GM15510 (cell line): ENCODE measurements around the gene ZNF470.

Experiments used
- POLR2A ChIP-seq: IDR thresholded peaks from 3 replicates; pipeline ENCODE4 v1.6.1; 2011; ENCODE audit warnings: borderline replicate concordance; ENCODE audit not compliant: insufficient read length; ENCODE audit errors: extremely low read depth

ZNF470 gene

GRCh38 chr19:56567274-56568120 is at the start of gene ZNF470:
TSS of gene ZNF470 (plus strand) at chr19:56567468. CDS start at chr19:56570312, 2,844 bp downstream.
- TF ChIP-seq POLR2A, result peak; percentile 43

DNA sequence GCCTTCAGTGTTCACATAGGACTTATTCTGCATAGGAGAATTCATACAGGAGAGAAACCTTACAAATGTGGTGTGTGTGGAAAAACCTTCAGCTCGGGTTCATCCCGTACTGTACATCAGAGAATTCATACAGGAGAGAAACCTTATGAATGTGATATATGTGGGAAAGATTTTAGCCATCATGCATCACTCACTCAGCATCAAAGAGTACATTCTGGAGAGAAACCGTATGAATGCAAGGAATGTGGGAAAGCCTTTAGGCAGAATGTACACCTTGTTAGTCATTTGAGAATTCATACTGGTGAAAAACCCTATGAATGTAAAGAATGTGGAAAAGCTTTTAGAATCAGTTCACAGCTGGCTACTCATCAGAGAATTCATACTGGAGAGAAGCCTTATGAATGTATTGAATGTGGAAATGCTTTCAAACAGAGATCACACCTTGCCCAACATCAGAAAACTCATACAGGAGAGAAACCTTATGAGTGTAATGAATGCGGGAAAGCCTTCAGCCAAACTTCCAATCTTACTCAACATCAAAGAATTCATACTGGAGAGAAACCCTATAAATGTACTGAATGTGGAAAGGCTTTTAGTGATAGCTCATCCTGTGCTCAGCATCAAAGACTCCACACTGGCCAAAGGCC is 41.9 kb upstream of the ZNF470 start:
- TF ChIP-seq POLR2A, result no peak

DNA sequence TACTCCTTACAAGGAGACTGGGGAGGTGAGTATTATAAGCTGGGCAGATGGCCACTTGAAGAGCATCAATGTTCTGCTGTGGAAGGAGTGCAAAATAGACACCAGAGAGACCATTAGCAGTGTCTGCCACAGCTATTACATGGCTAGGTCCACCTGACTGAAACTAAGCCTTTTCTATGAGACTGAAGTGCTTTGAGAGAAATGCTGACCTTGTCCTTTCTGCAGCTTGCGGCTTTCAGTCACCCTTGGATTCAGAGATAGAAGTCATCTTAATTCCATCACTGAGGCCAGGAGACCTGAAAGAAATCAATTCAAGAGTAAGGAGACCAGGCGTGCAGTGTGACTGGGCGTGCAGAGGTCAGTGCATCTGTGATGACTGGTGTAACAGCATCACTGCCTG is 29.8 kb upstream of the ZNF470 start:
- TF ChIP-seq POLR2A, result no peak

DNA sequence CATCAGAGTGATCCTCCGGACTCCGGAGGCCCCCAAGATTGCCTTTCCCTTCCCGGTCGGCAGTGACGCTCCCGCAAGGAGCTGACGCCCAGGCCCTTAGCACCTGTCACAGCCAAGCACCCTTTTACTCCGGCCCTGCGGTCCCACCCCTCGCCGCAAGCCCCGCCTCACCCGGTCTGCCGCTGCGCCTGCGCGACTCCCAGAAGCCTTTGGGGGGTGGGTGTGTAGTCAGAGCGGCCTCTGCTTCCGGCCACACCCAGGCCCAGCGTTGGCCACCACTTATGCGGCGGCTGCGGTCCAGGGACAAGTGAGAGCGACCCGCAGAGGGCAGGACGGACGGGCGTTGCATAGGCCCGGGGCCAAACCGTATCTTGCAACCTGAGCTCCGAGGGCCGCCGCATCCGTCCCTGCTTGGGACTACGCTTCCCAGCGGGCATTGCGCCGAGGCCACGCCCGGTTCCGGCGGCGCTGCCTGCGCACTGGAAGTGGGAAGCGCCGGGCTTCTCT is 29.0 kb upstream of the ZNF470 start:
- TF ChIP-seq POLR2A, result no peak

- no peak for TF ChIP-seq POLR2A
Measured at GRCh38 chr19:56538761-56539263, 28.5 kb upstream of the ZNF470 start, which contains the start of gene ZFP28. TSS of gene ZFP28 (plus strand) at chr19:56538948. CDS start at chr19:56539019, 71 bp downstream.

- TF ChIP-seq POLR2A, result no peak
Measured at GRCh38 chr19:56543776-56544175, 23.5 kb upstream of the ZNF470 start.

DNA sequence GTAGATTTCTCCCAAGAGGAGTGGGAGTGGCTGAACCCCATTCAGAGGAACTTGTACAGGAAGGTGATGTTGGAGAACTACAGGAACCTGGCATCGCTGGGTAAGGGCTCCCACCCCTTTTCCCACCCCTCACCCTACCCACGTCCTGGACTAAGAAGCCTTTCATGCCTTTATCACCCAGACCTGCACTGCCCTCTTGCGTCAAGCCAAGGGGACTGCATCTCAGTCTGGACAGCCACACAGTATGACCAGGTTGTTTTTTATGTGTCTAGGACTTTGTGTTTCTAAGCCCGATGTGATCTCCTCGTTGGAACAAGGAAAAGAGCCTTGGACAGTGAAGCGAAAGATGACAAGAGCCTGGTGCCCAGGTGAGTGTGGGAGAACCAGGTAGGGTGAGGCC is 19.7 kb upstream of the ZNF470 start:
- no peak for TF ChIP-seq POLR2A

- no peak for TF ChIP-seq POLR2A
Measured at GRCh38 chr19:56554272-56554869, 12.9 kb upstream of the ZNF470 start.

- TF ChIP-seq POLR2A, result no peak
Measured at GRCh38 chr19:56562766-56563165, 4.5 kb upstream of the ZNF470 start.

DNA sequence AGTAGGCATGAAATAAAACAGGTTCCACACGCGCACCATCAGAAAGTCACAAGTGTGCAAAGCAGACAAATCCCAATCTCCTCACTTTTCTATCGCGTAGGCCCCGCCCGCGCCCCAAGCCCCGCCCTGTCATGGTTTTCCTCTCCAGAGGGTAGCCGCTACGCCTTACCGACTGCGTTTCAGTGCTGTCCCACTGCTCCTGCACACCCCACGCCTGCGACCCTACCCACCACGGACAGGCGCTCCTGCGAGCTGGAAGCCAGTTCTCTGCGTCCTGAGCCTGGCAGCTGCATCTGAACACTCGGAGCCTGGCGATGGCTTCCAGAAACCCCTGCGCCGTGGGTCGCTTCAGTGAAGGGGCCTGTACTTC is 379 bp upstream of the ZNF470 start:
- TF ChIP-seq POLR2A, result no peak

GRCh38 chr19:56572589-56572988 is 5.3 kb downstream of the ZNF470 start:
- no peak for TF ChIP-seq POLR2A

GRCh38 chr19:56573914-56574313 is 6.6 kb downstream of the ZNF470 start:
- TF ChIP-seq POLR2A, result no peak

- no peak for TF ChIP-seq POLR2A
Measured at GRCh38 chr19:56577719-56578602, 10.7 kb downstream of the ZNF470 start.

GRCh38 chr19:56594446-56594782 is 27.1 kb downstream of the ZNF470 start:
- TF ChIP-seq POLR2A, result no peak

- TF ChIP-seq POLR2A, result no peak
Measured at GRCh38 chr19:56594783-56595547, 27.7 kb downstream of the ZNF470 start, which contains the start of gene ZNF71. TSS of gene ZNF71 (plus strand) at chr19:56595302. CDS start at chr19:56601559, 6,257 bp downstream.
